Neutrophil (primary cell): ENCODE data around the gene GALNS.

Experiments used
- H3K27ac ChIP-seq: fragments of 200-600 bp; sonication (generic); 2 replicates; pipeline ENCODE4 v1.5.1; 2016; ENCODE audit warnings: mild to moderate bottlenecking, moderate library complexity
- H3K27me3 ChIP-seq: fragments of 200-600 bp; sonication (generic); 2 replicates; pipeline ENCODE4 v1.6.0; 2016; ENCODE audit warnings: mild to moderate bottlenecking
- H3K36me3 ChIP-seq: fragments of 200-600 bp; sonication (generic); 2 replicates; pipeline ENCODE4 v1.5.1; 2017
- H3K4me1 ChIP-seq, 2 experiments: fragments of 200-600 bp in 1 of 2; sonication (generic) in 1 of 2; 1 replicate in 1 of 2; 2 replicates in 1 of 2; pipeline versions ENCODE4 v1.5.1 to v1.6.1; 2013 to 2016; ENCODE audit warnings: low read depth in 1 of 2, low read length in 1 of 2, mild to moderate bottlenecking in 1 of 2, moderate library complexity in 1 of 2; ENCODE audit not compliant: control insufficient read depth in 1 of 2, insufficient read depth in 1 of 2
- H3K4me3 ChIP-seq, 2 experiments: fragments of 200-600 bp in 1 of 2; sonication (generic) in 1 of 2; 1 replicate in 1 of 2; 2 replicates in 1 of 2; pipeline ENCODE4 v1.5.1; 2013 to 2016; ENCODE audit warnings: low read depth in 1 of 2, low read length in 1 of 2, mild to moderate bottlenecking in 1 of 2, moderate library complexity in 1 of 2
- H3K9me3 ChIP-seq: fragments of 200-600 bp; sonication (generic); 2 replicates; pipeline ENCODE4 v1.5.1; 2016
- TF ChIP-seq, protein P1 (sequence below): fragments of 200-600 bp; sonication (generic); IDR thresholded peaks from 2 replicates; pipeline ENCODE4 v1.5.1; 2016; ENCODE audit warnings: antibody characterized with exemption

Gene GALNS

DNA sequence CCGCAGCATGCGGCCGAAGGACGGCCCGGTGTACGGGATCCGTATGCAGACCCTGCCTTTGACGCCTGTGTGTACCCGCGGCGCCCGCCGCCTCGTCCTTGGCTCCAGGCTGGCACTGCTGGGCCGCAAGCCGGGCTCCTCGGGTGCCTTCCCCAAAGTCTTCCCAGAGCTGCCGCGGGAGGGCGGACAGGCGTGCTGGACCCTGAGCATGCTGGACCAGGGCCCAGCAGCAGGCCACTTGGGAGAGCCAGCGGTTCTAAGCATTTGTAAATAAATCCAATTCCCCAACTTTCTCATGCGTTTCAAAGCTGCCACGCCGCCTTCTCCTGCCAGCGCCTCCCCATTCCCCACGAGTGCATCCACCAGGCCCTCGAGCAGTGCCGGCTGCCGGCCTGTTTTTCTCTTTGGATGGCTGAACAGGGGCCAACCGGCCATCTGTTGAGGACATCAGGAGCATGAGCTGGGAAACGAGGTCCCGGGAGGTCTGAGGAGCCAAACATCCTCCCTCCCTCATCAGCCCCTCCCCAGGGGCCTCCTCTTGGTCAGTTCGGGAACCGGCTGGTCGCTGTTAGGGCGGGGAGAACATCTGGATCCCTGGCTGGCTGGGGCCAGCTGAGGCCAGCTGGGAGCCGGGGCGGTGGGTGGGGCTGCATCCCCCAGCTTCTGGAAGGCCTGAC, 30.2 kb upstream of the GALNS start:
- TF ChIP-seq, protein P1, sequence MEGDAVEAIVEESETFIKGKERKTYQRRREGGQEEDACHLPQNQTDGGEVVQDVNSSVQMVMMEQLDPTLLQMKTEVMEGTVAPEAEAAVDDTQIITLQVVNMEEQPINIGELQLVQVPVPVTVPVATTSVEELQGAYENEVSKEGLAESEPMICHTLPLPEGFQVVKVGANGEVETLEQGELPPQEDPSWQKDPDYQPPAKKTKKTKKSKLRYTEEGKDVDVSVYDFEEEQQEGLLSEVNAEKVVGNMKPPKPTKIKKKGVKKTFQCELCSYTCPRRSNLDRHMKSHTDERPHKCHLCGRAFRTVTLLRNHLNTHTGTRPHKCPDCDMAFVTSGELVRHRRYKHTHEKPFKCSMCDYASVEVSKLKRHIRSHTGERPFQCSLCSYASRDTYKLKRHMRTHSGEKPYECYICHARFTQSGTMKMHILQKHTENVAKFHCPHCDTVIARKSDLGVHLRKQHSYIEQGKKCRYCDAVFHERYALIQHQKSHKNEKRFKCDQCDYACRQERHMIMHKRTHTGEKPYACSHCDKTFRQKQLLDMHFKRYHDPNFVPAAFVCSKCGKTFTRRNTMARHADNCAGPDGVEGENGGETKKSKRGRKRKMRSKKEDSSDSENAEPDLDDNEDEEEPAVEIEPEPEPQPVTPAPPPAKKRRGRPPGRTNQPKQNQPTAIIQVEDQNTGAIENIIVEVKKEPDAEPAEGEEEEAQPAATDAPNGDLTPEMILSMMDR: no peak
- H3K36me3 ChIP-seq: peaks cover 94% of the 10 kb centered on the region
- no peak overlapping the region for H3K27ac ChIP-seq
- no peaks in the 10 kb centered on the region for H3K4me1 ChIP-seq
- no peak overlapping the region for H3K4me3 ChIP-seq
- H3K9me3 ChIP-seq: peaks cover 5% of the 10 kb centered on the region
- H3K27me3 ChIP-seq: no peaks in the 10 kb centered on the region

DNA sequence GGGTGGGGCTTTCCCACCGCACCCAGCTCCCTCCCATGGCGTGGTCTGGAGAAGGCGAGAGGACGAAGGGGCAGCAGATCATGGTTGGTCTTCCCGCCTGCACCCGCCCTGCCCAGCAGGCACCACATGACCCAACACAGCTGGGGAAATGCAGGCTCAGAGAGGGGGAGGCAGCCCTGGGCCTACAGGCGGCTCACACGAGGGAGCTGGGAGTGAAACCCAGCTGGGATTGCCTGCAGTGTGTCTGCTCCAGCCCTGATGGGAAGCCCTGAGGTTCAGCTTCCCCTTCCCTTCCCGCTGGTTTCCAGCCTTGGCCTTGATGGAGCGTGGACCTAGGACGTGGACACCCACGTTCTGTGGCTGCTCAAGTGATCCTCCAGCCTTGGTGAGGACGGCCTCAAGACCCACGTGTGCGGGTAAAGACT, 29.7 kb upstream of the GALNS start:
- TF ChIP-seq, protein P1: no peak
- Histone ChIP-seq H3K4me1 (no peaks in the 10 kb centered on the region), H3K9me3 (peaks cover 5% of the 10 kb centered on the region), H3K4me3 (no peak overlapping the region), H3K27me3 (no peaks in the 10 kb centered on the region), H3K27ac (no peak overlapping the region), H3K36me3 (peaks cover 94% of the 10 kb centered on the region)

DNA sequence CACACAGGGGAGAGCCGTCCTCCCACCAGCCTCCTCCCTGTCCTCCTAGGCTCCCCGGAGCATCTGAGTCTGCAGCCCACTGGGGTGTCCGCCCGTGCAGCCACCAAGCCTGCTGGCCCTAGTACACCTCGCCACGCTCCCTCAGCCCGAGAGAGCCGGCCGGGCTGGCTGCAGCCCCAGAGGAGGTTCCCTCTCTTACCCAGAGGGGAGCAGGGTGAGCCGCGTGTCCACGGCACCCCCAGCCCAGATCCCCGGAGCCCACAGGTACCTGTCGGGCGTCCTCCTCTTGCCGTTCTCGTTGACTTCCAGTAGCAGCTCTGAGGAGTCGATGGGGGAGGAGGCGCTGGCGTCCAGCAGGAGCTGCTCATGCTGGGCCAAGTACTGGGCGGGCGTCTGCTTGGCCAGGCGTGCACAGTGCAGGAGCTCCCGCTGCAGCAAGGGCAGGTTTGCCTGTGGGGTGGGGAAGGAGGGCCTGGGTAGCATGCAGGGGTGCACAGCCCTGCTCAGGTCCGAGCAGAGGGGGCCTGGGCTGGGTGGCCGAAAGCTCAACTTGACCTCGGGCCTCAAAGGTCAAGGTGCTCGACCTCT, 29.0 kb upstream of the GALNS start:
- Histone ChIP-seq H3K4me1 (no peaks in the 10 kb centered on the region), H3K4me3 (no peak overlapping the region), H3K27me3 (no peaks in the 10 kb centered on the region), H3K27ac (no peak overlapping the region), H3K36me3 (peaks cover 94% of the 10 kb centered on the region), H3K9me3 (peaks cover 5% of the 10 kb centered on the region)
- TF ChIP-seq, protein P1: no peak

DNA sequence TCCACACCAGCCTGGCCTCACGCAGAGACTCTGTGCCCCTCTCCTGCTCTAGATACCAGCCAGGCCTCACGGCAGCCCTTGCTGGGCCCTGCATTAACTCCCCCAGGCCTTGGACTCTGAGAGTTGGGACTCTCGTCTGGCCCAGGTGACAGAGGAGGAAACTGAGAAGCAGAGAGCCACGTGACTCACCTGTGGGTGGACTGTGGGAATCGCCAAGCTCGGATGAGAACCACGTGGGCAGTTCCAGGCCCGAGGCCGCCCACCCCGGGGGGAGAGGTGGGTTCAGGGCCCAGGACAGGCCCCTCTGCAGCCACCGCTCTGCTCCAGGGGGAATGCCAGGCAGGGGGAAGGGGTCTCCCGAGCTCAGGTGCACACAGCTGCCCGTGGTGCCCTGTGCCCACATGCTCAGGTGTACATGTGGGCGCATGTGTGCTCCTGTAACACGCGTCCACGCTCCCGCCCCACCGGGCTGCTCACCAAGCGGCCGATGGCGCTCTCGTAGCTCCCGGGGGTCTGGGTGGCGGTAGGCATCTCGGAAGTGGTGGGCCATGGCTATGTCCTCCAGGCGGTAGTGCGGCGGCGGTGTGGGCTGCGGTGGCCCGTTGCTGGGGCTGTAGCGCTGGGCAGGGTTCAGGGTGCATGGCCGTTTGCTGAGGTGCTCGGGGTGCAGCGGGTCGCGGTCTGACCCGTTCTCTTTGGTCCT, 28.0 kb upstream of the GALNS start:
- H3K9me3 ChIP-seq: no peaks in the 10 kb centered on the region
- H3K4me1 ChIP-seq: no peaks in the 10 kb centered on the region
- no peaks in the 10 kb centered on the region for H3K27me3 ChIP-seq
- TF ChIP-seq, protein P1: no peak
- H3K27ac ChIP-seq: no peak overlapping the region
- peaks cover 94% of the 10 kb centered on the region for H3K36me3 ChIP-seq
- no peak overlapping the region for H3K4me3 ChIP-seq

DNA sequence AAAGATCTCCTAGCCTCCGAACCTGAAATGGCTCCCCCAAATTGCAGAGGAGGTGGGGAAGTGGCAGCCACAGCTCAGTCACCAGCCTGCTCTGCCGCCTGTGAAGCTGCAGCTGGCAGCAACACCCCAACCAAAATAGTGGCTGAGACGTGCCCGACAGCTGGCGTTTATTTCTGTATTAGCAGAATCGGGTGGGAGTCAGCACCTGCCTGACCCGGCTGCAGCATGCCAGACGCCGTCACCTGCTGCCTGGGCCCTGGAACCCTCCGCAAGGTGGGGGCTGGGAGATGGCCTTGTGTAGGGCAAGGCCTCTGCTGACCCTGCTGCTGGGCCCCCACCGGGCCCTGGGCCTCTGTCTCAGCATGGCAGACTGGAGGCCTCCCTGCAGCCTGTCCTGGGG, 27.2 kb upstream of the GALNS start:
- peaks cover 96% of the 10 kb centered on the region for H3K36me3 ChIP-seq
- H3K4me1 ChIP-seq: no peaks in the 10 kb centered on the region
- no peaks in the 10 kb centered on the region for H3K27me3 ChIP-seq
- H3K9me3 ChIP-seq: no peaks in the 10 kb centered on the region
- H3K4me3 ChIP-seq: no peak overlapping the region
- TF ChIP-seq, protein P1: no peak
- H3K27ac ChIP-seq: no peak overlapping the region
